ENCODE measurements around the gene TRO. TPM values are rescaled to one million over a fixed set of nuclear protein-coding genes. Genes with fewer than 3 reads are reported as not detected.
A peak's percentile ranks its signal among the peaks of the same experiment; 100 is the strongest.

Gene TRO
- total RNA-seq, 4 donors from 2014 or later, result 3.5 to 7.5 (median 5.0) TPM

GRCh38 chrX:54909941-54910340 is 10.7 kb upstream of the TRO start:
- H3K36me3 ChIP-seq, result no peaks in the 10 kb centered on the region
- DNase-seq (ENCODE audit: extremely low spot score), result no peak
- H3K27ac ChIP-seq (replicated peaks in 1 of 4), result no peak overlapping the region
- intact Hi-C loops (cut with DNase I), result no loop called here
- H3K4me1 ChIP-seq, result no peaks in the 10 kb centered on the region
- no peak overlapping the region for H3K4me3 ChIP-seq
- TF ChIP-seq POLR2AphosphoS5 (IDR thresholded peaks at IDR 0.05) (no peak), POLR2A (IDR thresholded peaks at IDR 0.05; ENCODE audit: low read depth) (no peak), CTCF (IDR thresholded peaks at IDR 0.05) (no peak), EP300 (IDR thresholded peaks at IDR 0.05) (no peak)
- H3K27me3 ChIP-seq, result no peaks in the 10 kb centered on the region
- peaks cover 0 to 5% (median 2%) of the 10 kb centered on the region in 4 donors for H3K9me3 ChIP-seq

- peak overlapping the region in 1 of 4 donors; percentile 47 for H3K27ac ChIP-seq (replicated peaks in 1 of 4)
- intact Hi-C loops (cut with DNase I), result no loop called here
These were observed 900 bp downstream of the TRO start for GRCh38 chrX:54921427-54922021.

GRCh38 chrX:54922547-54922946 is 1.9 kb downstream of the TRO start:
- DNase-seq (ENCODE audit: extremely low spot score), result no peak
- WGBS, result 82% methylated on average over 3 of the region's 3 CpGs
- Histone ChIP-seq H3K4me1 (peaks cover 0 to 6% (median 2%) of the 10 kb centered on the region in 4 donors), H3K9me3 (no peaks in the 10 kb centered on the region), H3K27me3 (no peaks in the 10 kb centered on the region), H3K36me3 (peaks cover 0 to 7% (median 2%) of the 10 kb centered on the region in 4 donors), H3K4me3 (no peak overlapping the region), H3K27ac (replicated peaks in 1 of 4) (no peak overlapping the region)
- intact Hi-C loops (cut with DNase I), result no loop called here
- TF ChIP-seq CTCF (IDR thresholded peaks at IDR 0.05), result no peak
- TF ChIP-seq POLR2A (IDR thresholded peaks at IDR 0.05; ENCODE audit: low read depth), result no peak
- TF ChIP-seq POLR2AphosphoS5 (IDR thresholded peaks at IDR 0.05), result no peak

More at GRCh38 chrX:54921427-54922021, 900 bp downstream of the TRO start:
- DNase-seq (ENCODE audit: extremely low spot score), result no peak
- Histone ChIP-seq H3K9me3 (no peaks in the 10 kb centered on the region), H3K27me3 (no peaks in the 10 kb centered on the region), H3K4me1 (peaks cover 0 to 6% (median 2%) of the 10 kb centered on the region in 4 donors), H3K4me3 (peak overlapping the region; percentile 52 to 62 (median 56)), H3K36me3 (no peaks in the 10 kb centered on the region)
- TF ChIP-seq POLR2A (IDR thresholded peaks at IDR 0.05; ENCODE audit: low read depth) (no peak), EP300 (IDR thresholded peaks at IDR 0.05) (no peak), CTCF (IDR thresholded peaks at IDR 0.05) (no peak), POLR2AphosphoS5 (IDR thresholded peaks at IDR 0.05) (no peak)
- WGBS, result 36% methylated on average over 29 of the region's 29 CpGs

GRCh38 chrX:54923376-54923775 is 2.8 kb downstream of the TRO start:
- Histone ChIP-seq H3K27me3 (no peaks in the 10 kb centered on the region), H3K4me1 (peaks cover 0 to 6% (median 2%) of the 10 kb centered on the region in 4 donors), H3K27ac (replicated peaks in 1 of 4) (no peak overlapping the region), H3K9me3 (no peaks in the 10 kb centered on the region), H3K36me3 (peaks cover 0 to 13% (median 5%) of the 10 kb centered on the region in 4 donors), H3K4me3 (no peak overlapping the region)
- no peak for DNase-seq (ENCODE audit: extremely low spot score)
- TF ChIP-seq POLR2A (IDR thresholded peaks at IDR 0.05; ENCODE audit: low read depth) (no peak), CTCF (IDR thresholded peaks at IDR 0.05) (no peak), EP300 (IDR thresholded peaks at IDR 0.05) (no peak), POLR2AphosphoS5 (IDR thresholded peaks at IDR 0.05) (no peak)
- intact Hi-C loops (cut with DNase I), result no loop called here
- 79% methylated on average over 7 of the region's 7 CpGs for WGBS

- no CpG with 5 or more reads among the region's 2 CpGs for WGBS
- peaks cover 0 to 39% (median 15%) of the 10 kb centered on the region in 4 donors for H3K36me3 ChIP-seq
These were observed 6.4 kb downstream of the TRO start for GRCh38 chrX:54926978-54927377.

More at GRCh38 chrX:54926978-54927377, 6.4 kb downstream of the TRO start:
- no peak overlapping the region for H3K4me3 ChIP-seq
- no peaks in the 10 kb centered on the region for H3K27me3 ChIP-seq
- no peak overlapping the region for H3K27ac ChIP-seq (replicated peaks in 1 of 4)
- intact Hi-C loops (cut with DNase I), result no loop called here
- no peak for DNase-seq (ENCODE audit: extremely low spot score)
- peaks cover 0 to 4% (median 0%) of the 10 kb centered on the region in 4 donors for H3K4me1 ChIP-seq
- H3K9me3 ChIP-seq, result no peaks in the 10 kb centered on the region
- no peak for TF ChIP-seq POLR2A (IDR thresholded peaks at IDR 0.05; ENCODE audit: low read depth)
- TF ChIP-seq POLR2AphosphoS5 (IDR thresholded peaks at IDR 0.05), result no peak
- no peak for TF ChIP-seq CTCF (IDR thresholded peaks at IDR 0.05)
- TF ChIP-seq EP300 (IDR thresholded peaks at IDR 0.05), result no peak

Measured in esophagus muscularis mucosa (tissue), 4 donors.